Sigmoid colon (tissue), 7 donors: ENCODE data around the gene MEI1. TPM values are rescaled to one million over a fixed set of nuclear protein-coding genes. Genes with fewer than 3 reads are reported as not detected.
"Not testable (repeated sequence)": the region's sequence is repeated elsewhere in the genome, so short reads cannot be mapped to it uniquely, and the experiment has no call there.

ENCODE experiments used
- DNase-seq: peaks from one replicate; pipeline ENCODE4 v3.0.0-alpha.2; 2019
- H3K27ac ChIP-seq, 4 donors: fragments of 200-600 bp; sonication (generic); one replicate each; pipeline ENCODE4 v1.5.1; 2016 to 2019; ENCODE audit warnings: mild to moderate bottlenecking in 1 of 4
- H3K27me3 ChIP-seq, 3 donors: fragments of 200-600 bp; sonication (generic); one replicate each; pipeline ENCODE4 v1.5.1; 2019; ENCODE audit warnings: mild to moderate bottlenecking in 1 of 3
- H3K36me3 ChIP-seq, 4 donors: fragments of 200-600 bp; sonication (generic); one replicate each; pipeline ENCODE4 v1.5.1; 2016 to 2019
- H3K4me1 ChIP-seq, 4 donors: fragments of 200-600 bp; sonication (generic); one replicate each; pipeline ENCODE4 v1.5.1; 2017 to 2019
- H3K4me3 ChIP-seq, 4 donors: fragments of 200-600 bp; sonication (generic); one replicate each; pipeline ENCODE4 v1.5.1; 2017 to 2019; ENCODE audit warnings: mild to moderate bottlenecking in 2 of 4, moderate library complexity in 1 of 4
- H3K9me3 ChIP-seq, 4 donors: fragments of 200-600 bp in 3 of 4; sonication (generic) in 3 of 4; one replicate each; pipeline versions ENCODE4 v1.5.1 to v1.6.1; 2013 to 2019
- EP300 ChIP-seq, 4 donors: sonication (generic); formaldehyde crosslinking; IDR thresholded peaks; one replicate each; pipeline ENCODE4 v1.6.1; 2017; ENCODE audit warnings: antibody characterized with exemption in 4 of 4
- POLR2A ChIP-seq, 2 donors: fragments of 450-650 bp; IDR thresholded peaks; one replicate each; pipeline ENCODE4 v1.6.1; 2016; ENCODE audit warnings: antibody characterized with exemption in 2 of 2, mild to moderate bottlenecking in 2 of 2, moderate library complexity in 2 of 2
- POLR2AphosphoS5 ChIP-seq, 4 donors: sonication (generic); formaldehyde crosslinking; IDR thresholded peaks; one replicate each; pipeline ENCODE4 v1.6.1; 2017; ENCODE audit warnings: antibody characterized with exemption in 4 of 4
- WGBS, 2 donors: extraction: QIAGEN DNeasy Blood & Tissue Kit; methylation state at CpG; one replicate each; pipeline ENCODE4 v1.1.7; 2013; 5-methylcytosine and 5-hydroxymethylcytosine counted together
- intact Hi-C: fragments of 100-400 bp; cut with DNase I; formaldehyde crosslinking; loops from one replicate; pipeline ENCODE4 v1.15.1; 2023
- polyA plus RNA-seq, 3 donors: library from polyadenylated mRNA; stranded (reverse); fragments of 200-250 nt; gene quantifications; one replicate each; pipeline ENCODE4 v1.2.3, GENCODE V29; 2013
- total RNA-seq, 4 donors: library from RNA; depleted of rRNA; stranded (reverse); fragments of >200 nt; gene quantifications; one replicate each; pipeline ENCODE4 v1.1.0, GENCODE V29; 2016
- TF ChIP-seq, protein P1 (sequence below), 4 experiments: fragments of 450-650 bp in 3 of 4; fragments of 200-600 bp in 1 of 4; IDR thresholded peaks; one replicate each; pipeline ENCODE4 v1.5.1; 2016 to 2019; ENCODE audit warnings: antibody characterized with exemption in 4 of 4, mild to moderate bottlenecking in 3 of 4, moderate library complexity in 2 of 4
- donor health status: healthy with polysubstance abuse.
- donor health status: Bipolar disorder and iron deficiency.
- donor health status: healthy.

The MEI1 gene
- total and polyA plus RNA-seq, 7 donors = 0.54 to 6.4 (median 1.2) TPM; not detected in 2

DNA sequence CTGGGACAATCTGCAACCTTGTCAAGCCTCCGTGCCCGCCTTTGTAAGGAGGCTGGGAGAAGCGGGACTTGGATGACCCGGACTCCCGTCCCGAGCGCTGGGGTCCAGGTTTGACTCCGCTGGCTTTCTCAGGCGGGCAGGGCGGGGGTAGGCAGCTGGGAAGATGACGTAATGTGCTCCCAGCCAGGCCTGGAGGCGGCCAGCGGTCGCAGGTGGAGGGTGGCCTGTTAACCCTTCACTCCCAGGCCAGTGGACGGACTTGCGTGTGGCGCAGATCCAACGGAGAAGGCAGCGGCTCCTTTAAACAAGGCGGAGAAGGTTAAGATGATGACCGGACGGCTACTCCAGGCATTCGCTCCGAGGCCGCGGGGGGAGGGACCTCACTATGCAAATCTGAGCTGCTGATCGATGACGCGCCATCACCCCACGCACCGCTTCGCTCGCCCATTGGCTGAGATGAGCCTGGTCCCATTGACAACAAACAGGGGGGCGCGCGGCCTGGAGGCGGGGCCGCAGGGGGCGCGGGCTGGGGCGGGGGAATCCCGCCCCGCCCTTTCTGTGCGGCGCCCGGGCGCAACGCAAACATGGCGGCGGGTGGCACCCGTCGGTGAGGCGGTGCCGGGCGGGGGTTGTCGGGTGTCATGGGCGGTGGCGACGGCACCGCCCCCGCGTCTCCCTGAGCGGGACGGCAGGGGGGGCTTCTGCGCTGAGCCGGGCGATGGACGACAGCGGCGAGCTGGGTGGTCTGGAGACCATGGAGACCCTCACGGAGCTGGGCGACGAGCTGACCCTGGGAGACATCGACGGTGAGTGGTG lies 133.5 kb downstream of the MEI1 start, which contains the start of gene SREBF2:
Gene SREBF2 (plus strand): TSS at position 553 of the 816 bp plus-strand sequence. CDS start 166 bp downstream, at position 719.
- peak in 1 of 4 donors; percentile 82 for TF ChIP-seq EP300 (IDR thresholded peaks at IDR 0.05)
- TF ChIP-seq POLR2AphosphoS5 (IDR thresholded peaks at IDR 0.05) = peak; percentile 63 to 90 (median 80)
- TF ChIP-seq, protein P1, sequence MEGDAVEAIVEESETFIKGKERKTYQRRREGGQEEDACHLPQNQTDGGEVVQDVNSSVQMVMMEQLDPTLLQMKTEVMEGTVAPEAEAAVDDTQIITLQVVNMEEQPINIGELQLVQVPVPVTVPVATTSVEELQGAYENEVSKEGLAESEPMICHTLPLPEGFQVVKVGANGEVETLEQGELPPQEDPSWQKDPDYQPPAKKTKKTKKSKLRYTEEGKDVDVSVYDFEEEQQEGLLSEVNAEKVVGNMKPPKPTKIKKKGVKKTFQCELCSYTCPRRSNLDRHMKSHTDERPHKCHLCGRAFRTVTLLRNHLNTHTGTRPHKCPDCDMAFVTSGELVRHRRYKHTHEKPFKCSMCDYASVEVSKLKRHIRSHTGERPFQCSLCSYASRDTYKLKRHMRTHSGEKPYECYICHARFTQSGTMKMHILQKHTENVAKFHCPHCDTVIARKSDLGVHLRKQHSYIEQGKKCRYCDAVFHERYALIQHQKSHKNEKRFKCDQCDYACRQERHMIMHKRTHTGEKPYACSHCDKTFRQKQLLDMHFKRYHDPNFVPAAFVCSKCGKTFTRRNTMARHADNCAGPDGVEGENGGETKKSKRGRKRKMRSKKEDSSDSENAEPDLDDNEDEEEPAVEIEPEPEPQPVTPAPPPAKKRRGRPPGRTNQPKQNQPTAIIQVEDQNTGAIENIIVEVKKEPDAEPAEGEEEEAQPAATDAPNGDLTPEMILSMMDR (IDR thresholded peaks at IDR 0.05) = no peak
- TF ChIP-seq POLR2A (IDR thresholded peaks at IDR 0.05) = peak; percentile 30 to 73
- Histone ChIP-seq H3K4me3 (peak within 1 kb of the TSS; percentile 70 to 98 (median 95)), H3K4me1 (peaks cover 0 to 26% (median 17%) of the 10 kb centered on the region in 4 donors), H3K36me3 (peaks cover 0 to 17% (median 0%) of the 10 kb centered on the region in 4 donors), H3K27ac (peak within 1 kb of the TSS; percentile 90 to 97 (median 92)), H3K27me3 (no peaks in the 10 kb centered on the region), H3K9me3 (no peaks in the 10 kb centered on the region)
- intact Hi-C loops = loop anchor here (2.0 to 5.0 kb wide), 3 partner anchors 32 to 135 kb away; partner anchors contain the start of genes CCDC134, CENPM and MEI1
- WGBS, 2 donors = 0 to 1% methylated on average over 75 of the region's 75 CpGs
- DNase-seq = peak; percentile 100

DNA sequence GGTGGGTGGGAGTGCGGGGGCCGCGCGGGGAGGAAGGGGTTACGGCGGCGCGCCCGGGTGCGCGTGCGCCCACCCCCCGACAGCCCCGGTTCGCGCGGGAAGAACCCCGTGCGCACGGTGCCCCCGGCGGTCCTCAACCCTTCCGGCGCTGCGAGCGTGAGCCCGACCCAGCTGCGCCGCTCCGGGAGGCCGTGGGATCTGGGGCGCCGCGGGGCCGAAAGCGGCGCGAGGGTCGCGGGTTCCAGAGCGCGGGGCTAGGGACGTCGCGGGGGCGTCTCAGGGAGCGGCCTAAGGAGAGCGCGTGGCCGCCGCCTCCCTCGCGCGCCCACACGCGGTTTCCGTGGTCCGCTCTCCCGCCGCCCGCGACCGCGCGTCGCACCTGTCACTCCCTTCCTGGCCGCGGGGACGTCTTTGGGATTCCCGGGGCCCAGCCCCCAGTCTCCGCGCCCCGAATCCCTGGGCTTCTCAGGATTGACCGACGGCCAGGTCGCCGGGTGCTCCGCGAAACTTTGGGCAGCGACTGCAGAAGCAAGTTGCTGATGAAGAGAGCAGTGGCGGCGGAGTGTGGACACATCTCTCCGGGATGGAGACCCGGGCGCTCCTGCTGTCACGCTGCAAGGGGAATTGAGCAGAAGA lies 134.2 kb downstream of the MEI1 start:
- H3K4me3 ChIP-seq = peak overlapping the region; percentile 70 to 98 (median 95)
- peaks cover 0 to 18% (median 0%) of the 10 kb centered on the region in 4 donors for H3K36me3 ChIP-seq
- no peaks in the 10 kb centered on the region for H3K9me3 ChIP-seq
- H3K27ac ChIP-seq = peak overlapping the region; percentile 90 to 97 (median 92)
- peaks cover 0 to 26% (median 17%) of the 10 kb centered on the region in 4 donors for H3K4me1 ChIP-seq
- 0 to 1% methylated on average over 86 of the region's 86 CpGs for WGBS, 2 donors
- no peak for TF ChIP-seq POLR2A (IDR thresholded peaks at IDR 0.05)
- peak in 2 of 4 donors; percentile 6 to 28 for TF ChIP-seq POLR2AphosphoS5 (IDR thresholded peaks at IDR 0.05)
- DNase-seq = peak; percentile 78
- intact Hi-C loops = loop anchor here (2.0 to 5.0 kb wide), 3 partner anchors 33 to 136 kb away; partner anchors contain the start of genes CCDC134, CENPM and MEI1
- H3K27me3 ChIP-seq = no peaks in the 10 kb centered on the region

DNA sequence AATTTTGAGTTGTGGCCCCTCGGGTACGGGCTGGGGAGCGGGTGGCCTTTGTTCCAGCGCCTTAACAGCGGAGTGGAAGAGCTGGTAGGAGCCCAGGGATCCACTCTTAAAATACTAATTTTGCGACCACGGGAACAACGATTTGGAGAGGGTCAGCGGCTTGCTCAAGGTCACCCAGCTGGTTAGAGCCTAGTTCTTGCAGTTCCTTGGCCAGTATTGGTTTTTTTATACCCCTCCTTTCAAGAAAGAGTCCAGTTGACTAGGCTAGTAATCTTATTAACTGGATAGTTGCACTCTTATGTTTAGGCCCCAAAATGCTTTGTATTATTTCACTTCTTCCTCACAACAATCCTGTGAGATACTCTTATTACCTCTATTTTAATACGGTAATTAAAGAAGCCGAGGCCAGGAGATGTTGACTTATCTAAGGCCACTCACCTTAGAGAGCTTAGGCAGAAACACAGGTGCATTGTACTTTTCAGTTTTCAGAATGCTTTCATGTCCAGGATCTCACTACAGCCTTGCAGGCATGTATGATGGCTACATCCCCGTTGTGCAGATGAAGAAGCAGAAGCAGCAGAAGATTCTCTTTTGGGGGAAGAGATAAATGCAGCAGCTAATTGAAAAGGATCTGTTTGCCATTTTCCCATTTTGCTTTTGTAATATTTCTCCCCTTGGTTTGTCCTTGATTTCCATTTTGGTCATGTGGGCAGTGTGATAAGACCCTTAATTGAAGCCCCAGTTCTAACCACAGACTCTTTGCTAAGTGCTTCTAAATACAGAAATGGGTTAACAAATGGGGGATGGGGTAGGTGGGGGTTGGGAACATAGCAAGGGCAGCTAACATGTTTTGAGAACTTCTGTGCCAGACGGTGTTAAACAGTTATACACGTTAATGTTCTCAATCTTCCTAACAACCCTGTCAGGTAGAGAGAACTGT lies 135.0 kb downstream of the MEI1 start:
- no peaks in the 10 kb centered on the region for H3K9me3 ChIP-seq
- TF ChIP-seq EP300 (IDR thresholded peaks at IDR 0.05) (no peak), POLR2AphosphoS5 (IDR thresholded peaks at IDR 0.05) (no peak), POLR2A (IDR thresholded peaks at IDR 0.05) (no peak)
- TF ChIP-seq, protein P1 (IDR thresholded peaks at IDR 0.05) = no peak
- intact Hi-C loops = loop anchor here (5.0 kb wide), 1 partner anchor 137 kb away; the partner anchor contains the start of gene MEI1
- H3K4me3 ChIP-seq = peak overlapping the region; percentile 70 to 98 (median 95)
- peak overlapping the region; percentile 90 to 97 (median 92) for H3K27ac ChIP-seq
- no peak for DNase-seq
- H3K4me1 ChIP-seq = peaks cover 0 to 26% (median 17%) of the 10 kb centered on the region in 4 donors
- 7 to 19% methylated on average over 14 of the region's 14 CpGs for WGBS, 2 donors
- peaks cover 0 to 23% (median under 1%) of the 10 kb centered on the region in 4 donors for H3K36me3 ChIP-seq
- no peaks in the 10 kb centered on the region for H3K27me3 ChIP-seq

DNA sequence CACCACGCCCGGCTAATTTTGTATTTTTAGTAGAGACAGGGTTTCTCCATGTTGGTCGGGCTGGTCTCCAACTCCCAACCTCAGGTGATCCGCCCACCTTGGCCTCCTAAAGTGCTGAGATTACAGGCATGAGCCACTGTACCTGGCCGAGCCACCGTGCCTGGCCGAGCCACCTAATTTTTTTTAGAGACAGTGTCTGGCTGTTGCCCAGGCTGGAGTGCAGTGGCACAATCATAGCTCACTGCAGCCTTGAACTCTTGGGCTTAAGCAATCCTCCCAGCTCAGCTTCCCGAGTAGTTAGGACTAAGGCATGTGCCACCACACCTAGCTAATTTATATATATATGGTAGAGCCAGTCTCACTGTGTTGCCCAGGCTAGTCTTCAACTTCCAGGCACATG lies 136.2 kb downstream of the MEI1 start:
- H3K27ac ChIP-seq, H3K9me3 ChIP-seq, H3K4me3 ChIP-seq, intact Hi-C loops, H3K27me3 ChIP-seq, DNase-seq: not testable (repeated sequence)
- Histone ChIP-seq H3K4me1 (peaks cover 0 to 26% (median 17%) of the 10 kb centered on the region in 4 donors), H3K36me3 (peaks cover 0 to 23% (median 2%) of the 10 kb centered on the region in 4 donors)
- 80 to 95% methylated on average over 8 of the region's 8 CpGs for WGBS, 2 donors

DNA sequence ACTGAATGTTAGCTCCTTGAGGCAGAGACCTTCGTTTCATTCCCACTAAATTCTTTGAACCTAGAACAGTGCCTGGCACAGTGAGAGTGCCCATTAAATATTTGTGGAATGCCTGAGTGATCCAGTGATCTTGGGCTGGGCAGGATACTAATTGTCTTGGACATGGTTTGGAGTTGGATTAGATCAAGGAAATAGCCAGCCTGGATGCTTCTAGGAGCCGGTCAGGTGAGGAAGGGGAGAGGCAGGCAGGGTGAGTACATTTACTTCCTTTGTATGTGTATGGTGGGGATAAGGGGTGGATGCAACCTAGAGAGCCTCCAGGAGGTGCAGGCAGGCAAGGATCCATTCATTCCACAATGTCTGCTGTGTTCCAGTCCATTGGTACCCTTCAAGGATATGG lies 137.2 kb downstream of the MEI1 start:
- Histone ChIP-seq H3K27me3 (no peaks in the 10 kb centered on the region), H3K4me3 (no peak overlapping the region), H3K9me3 (no peaks in the 10 kb centered on the region), H3K27ac (no peak overlapping the region), H3K4me1 (peaks cover 0 to 34% (median 24%) of the 10 kb centered on the region in 4 donors), H3K36me3 (peaks cover 0 to 23% (median 2%) of the 10 kb centered on the region in 4 donors)
- 90 to 94% methylated on average over 2 of the region's 2 CpGs for WGBS, 2 donors
- intact Hi-C loops = no loop called here
- TF ChIP-seq EP300 (IDR thresholded peaks at IDR 0.05) = no peak
- TF ChIP-seq POLR2A (IDR thresholded peaks at IDR 0.05) = no peak
- TF ChIP-seq POLR2AphosphoS5 (IDR thresholded peaks at IDR 0.05) = no peak
- TF ChIP-seq, protein P1 (IDR thresholded peaks at IDR 0.05) = no peak
- no peak for DNase-seq
